Hematopoietic multipotent progenitor cell treated with erythropoietin and hydrocortisone succinate and interleukin-3 and kit ligand, for 4 days (in vitro differentiated cells): ENCODE data around the gene XRCC6.
"Not testable (repeated sequence)": the region's sequence is repeated elsewhere in the genome, so short reads cannot be mapped to it uniquely, and the experiment has no call there.

Source experiments
- DNase-seq: peaks from one replicate; pipeline ENCODE4 v3.0.0-alpha.2; 2015

The XRCC6 gene

DNA sequence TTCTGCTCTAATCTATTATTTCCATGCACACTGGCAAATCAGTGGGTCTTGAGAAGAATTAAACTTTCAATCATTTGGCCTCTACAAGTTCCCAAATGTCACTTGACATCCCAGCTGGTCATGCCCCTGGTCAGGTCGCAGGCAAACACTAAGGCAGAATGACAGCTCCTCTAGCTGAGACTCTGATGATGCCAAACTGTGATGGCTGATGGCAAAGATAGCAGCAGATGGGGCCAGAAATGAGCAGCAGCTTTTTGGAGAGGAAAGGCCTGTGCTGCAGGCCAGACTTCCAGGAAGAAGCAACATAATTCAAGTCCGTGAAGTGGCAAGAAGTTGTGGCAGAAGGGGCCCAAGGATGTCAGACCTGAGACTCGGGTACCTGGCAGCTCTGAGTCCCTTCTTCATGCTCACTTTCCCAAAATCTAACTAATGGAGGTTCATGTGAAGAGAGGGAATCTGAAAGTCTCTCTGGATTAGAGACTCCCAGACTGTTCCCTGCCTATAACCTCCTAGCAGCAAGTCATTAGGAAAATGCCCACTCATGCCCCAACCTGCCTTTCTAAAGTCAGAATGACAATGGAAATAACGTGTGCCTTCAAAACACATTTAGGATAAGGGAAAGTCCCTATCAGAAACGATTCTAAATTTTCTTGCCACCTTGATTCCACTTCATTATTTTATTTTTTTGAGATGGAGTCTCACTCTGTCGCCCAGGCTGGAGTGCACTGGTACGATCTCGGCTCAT lies 22.0 kb upstream of the XRCC6 start:
- DNase-seq, result no peak

- DNase-seq, result no peak
Measured at GRCh38 chr22:41600976-41601375, 20.1 kb upstream of the XRCC6 start.

- peak; percentile 97 for DNase-seq
Measured at GRCh38 chr22:41603873-41604332, 17.2 kb upstream of the XRCC6 start.

GRCh38 chr22:41608386-41608785 lies 12.7 kb upstream of the XRCC6 start:
- no peak for DNase-seq

GRCh38 chr22:41612603-41613306 lies 8.3 kb upstream of the XRCC6 start:
- DNase-seq, result no peak

GRCh38 chr22:41613456-41613855 lies 7.6 kb upstream of the XRCC6 start:
- DNase-seq, result no peak

DNA sequence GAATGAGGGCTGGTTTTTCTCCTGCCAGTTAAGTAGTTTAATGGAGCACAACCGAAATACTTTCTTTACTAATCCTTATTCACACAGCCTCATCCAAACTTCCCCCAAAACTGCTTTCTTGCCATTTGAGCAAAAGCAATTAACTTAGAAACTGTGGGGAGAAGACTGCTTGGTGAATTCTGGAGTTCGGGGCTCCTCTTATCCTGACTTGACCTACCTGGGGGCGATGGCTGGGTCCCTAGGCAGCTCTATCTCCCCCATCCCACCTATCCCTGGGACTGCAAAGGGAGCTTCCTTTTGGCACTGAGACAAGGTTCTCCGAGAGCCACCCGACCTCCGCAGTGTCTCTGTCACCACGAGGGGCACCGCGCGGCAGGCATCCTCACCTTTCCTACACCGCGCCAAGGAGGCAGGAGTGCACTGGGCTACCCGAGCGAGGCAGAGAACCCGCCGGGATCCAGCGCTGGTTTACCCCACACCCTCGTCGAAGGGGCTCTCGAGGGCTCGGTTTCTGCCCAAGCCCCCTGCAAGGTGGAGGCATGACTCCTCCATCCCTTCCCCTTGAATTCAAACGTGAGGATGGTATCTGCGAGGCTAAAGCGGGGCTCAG lies 1.0 kb upstream of the XRCC6 start:
- peak; percentile 50 for DNase-seq

DNA sequence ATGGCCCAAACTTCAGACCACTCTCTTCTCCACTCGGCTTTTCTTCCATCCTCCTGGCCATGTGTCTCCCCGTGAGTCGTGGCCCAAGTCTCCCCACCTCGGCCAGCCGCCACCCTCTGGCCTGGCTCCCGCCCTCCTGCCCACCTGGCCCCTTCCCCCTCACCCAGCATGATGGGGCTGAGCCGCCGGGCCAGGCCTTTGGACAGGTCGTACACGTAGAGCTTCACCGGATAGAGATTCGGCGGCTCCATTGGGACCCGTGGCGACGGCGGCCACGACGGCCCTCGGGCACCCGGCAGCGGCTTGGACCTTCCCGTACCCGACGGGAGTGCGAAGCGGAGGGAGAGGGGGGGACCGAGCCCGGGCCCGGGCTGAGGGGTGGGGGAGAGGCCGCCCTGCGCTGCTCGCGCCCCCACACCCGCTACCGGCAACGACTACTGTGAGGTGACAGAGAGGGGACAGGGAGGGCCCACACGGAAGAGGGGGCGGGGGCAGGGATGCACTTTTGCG lies 451 bp upstream of the XRCC6 start, which contains the start of gene DESI1:
TSS of gene DESI1 (minus strand) at position 455 of the 510 bp plus-strand sequence. CDS start at position 251, 204 bp downstream.
- DNase-seq, result peak; percentile 36

DNA sequence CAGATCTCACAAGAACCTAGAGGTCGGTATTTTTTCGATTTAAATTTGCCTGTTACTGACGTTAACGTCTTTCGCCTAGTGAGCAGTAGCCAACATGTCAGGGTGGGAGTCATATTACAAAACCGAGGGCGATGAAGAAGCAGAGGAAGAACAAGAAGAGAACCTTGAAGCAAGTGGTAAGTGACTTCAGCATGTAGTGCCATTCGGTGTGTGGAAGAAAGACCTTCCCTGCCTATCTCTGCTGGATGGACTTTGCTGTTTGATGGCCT lies 750 bp downstream of the XRCC6 start:
- DNase-seq, result no peak

- no peak for DNase-seq
Measured at GRCh38 chr22:41625577-41625976, 4.5 kb downstream of the XRCC6 start.

GRCh38 chr22:41631115-41631514 lies 10.0 kb downstream of the XRCC6 start:
- not testable (repeated sequence) for DNase-seq

- DNase-seq, result not testable (repeated sequence)
Measured at GRCh38 chr22:41631615-41632014, 10.5 kb downstream of the XRCC6 start.

DNA sequence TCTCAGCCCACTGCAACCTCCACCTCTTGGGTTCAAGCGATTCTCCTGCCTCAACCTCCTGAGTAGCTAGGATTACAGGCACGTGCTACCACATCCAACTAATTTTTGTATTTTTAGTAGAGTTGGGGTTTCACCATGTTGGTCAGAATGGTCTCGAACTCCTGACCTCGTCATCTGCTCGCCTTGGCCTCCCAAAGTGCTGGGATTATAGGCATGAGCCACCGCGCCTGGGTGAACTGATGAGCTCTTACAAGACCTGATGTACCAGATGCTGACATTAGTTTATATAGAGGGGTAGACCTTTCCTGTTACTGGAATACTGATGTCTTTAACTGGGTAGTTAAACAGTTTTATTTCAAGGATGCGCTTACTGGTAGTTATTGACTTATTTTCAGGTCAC lies 13.5 kb downstream of the XRCC6 start:
- not testable (repeated sequence) for DNase-seq

GRCh38 chr22:41636467-41636866 lies 15.4 kb downstream of the XRCC6 start:
- DNase-seq, result no peak

- DNase-seq, result not testable (repeated sequence)
Measured at GRCh38 chr22:41637623-41638022, 16.5 kb downstream of the XRCC6 start.

DNA sequence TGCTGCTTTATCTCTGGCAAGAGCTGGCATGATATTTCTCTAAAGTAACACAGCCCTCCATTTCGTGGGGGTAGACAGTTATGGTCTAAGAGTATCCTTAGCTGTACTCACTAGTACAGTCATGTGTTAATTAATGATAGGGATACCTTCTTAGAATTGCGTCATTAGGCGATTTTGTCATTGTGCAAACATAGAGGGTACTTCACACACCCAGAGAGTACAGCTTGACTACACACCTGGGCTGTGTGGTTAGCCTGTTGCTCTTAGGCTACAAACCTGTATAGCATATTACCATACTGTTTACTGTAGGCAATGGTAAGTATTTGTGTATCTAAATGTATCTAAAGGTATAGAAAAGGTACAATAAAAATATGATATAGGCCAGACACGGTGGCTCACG lies 17.0 kb downstream of the XRCC6 start:
- DNase-seq, result no peak

DNA sequence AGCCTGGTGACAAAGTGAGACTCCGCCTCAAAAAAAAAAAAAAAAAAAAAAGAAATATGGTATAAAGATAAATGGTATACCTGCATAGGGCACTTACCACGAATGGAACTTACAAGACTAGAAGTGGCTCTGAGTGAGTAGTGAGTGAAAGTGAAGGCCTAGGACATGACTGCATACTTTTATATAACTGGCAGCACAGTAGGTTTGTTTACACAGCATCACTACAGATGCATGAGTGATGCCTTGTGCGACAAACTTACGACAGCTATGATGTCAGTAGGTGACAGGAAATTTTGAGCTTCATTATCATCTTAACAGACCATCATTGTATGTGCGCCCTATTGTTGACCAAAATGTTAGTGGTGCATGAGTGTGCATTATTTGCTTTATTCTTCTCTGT lies 17.7 kb downstream of the XRCC6 start:
- peak; percentile 13 for DNase-seq

- DNase-seq, result no peak
Measured at GRCh38 chr22:41641854-41642253, 20.8 kb downstream of the XRCC6 start.

DNA sequence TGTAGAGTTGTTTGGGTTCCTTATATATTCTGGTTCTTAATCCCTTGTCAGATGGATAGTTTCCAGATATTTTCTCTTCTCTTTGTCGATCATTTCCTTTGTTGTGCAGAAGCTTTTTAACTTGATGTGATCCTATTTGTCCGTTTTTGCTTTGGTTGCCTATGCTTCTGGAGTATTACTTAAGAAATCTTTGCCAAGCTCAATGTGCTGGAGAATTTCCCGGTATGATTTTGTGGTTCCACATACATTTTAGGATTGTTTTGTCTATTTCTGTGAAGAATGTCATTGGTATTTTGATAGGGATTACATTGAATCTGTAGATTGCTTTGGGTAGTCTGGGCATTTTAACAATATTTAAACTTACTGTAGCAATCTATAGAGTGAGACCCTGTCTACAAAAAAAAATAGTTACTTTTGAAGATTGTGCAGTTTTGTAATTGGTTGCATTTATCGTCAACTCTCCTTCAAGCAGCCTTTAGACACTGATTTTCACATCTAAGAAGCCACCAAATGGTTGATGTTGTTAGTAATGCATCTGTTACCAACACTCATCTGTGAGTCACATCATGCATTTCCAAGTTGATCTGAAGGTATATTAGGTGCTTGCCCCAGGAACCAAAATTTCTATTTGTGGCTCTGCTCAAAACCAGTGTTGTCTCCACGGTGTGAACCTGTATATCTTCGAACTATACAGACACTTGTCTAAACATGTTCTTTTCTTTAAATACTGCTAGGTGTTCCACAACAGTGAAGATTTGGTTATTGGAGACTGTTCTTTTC lies 21.4 kb downstream of the XRCC6 start:
- no peak for DNase-seq

GRCh38 chr22:41647771-41648170 lies 26.7 kb downstream of the XRCC6 start:
- DNase-seq, result no peak

DNA sequence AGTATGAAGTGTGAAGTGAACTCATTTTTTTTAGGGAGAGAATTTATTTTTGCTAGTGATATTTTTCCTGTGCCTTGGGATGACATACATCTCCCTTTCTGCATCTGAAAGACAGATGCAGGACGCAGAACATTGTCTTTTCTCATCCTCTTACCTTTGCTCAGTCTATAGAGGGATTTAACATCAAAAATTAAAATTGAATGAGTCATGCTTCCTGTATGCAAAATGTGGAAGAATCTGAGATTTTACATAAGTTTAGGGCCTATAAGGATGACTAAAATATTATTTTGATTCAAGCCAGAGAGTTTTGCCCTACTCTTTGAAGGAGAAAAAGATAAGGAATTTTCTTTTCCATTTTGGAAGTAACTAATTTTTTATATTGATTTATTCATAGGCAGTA lies 27.3 kb downstream of the XRCC6 start:
- no peak for DNase-seq

- no peak for DNase-seq
Measured at GRCh38 chr22:41650229-41650628, 29.1 kb downstream of the XRCC6 start.

DNA sequence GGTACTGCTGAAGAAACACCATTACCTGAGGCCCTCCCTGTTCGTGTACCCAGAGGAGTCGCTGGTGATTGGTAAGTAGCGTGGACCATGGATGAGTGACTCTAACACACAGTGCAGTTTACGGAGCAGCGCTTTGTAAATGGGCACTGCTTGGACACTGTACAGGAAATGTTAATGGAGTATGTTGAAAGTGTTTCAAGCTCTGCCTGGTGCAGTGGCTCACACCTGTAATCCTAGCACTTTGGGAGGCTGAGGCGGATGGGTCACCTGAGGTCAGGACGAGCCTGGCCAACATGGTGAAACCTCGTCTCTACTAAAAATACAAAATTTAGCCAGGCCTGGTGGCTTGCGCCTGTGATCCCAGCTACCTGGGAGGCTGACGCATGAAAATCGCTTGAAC lies 29.7 kb downstream of the XRCC6 start:
- DNase-seq, result no peak
